Activated naive CD4-positive, alpha-beta T cell treated with Interleukin-2 at 50 U/mL for 16 hours (primary cell): ENCODE measurements around the gene ZFYVE21.

Experiments
- DNase-seq: peaks from one replicate; pipeline ENCODE4 v3.0.0-alpha.2; 2020

ZFYVE21 gene

DNA sequence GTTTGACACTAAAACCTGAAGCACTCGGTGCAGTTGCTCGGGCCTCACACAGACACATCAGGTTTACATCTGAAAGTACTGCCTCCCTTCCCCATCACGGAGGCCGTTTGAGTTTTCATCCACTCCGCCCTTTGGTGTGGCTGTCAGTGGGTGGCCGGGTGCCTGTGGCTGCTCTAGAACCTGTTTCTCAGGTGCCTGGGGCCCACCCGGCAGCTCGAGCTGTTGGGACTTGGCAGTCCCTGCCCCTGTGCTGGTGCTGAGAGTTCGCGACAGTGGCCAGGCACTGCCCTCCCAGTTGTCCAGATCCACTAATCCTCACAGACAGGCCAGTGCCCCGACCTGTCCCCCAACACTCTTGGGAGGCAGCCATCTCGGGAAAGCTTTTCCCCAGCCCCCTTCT lies 22.7 kb upstream of the ZFYVE21 start:
- no peak for DNase-seq

DNA sequence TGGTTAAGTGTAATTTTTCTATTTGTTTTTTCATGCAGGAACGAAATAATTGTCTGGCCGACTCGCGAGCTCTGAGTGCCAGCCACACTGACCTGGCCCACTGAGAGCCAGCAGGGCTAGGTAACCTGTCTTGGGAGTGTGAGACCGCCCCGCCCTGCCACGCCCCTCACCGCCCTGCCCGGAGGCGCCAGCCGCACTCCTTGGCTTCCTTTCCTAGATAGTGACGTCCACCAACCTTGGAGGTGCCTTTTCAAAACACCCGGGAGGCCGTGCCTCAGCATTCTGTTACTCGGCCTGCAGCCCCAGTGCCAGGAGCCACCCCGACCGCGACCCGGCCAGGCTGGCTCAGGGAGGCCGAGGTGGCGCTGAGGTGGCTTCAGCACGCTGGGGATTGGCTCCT lies 22.1 kb upstream of the ZFYVE21 start:
- no peak for DNase-seq

DNA sequence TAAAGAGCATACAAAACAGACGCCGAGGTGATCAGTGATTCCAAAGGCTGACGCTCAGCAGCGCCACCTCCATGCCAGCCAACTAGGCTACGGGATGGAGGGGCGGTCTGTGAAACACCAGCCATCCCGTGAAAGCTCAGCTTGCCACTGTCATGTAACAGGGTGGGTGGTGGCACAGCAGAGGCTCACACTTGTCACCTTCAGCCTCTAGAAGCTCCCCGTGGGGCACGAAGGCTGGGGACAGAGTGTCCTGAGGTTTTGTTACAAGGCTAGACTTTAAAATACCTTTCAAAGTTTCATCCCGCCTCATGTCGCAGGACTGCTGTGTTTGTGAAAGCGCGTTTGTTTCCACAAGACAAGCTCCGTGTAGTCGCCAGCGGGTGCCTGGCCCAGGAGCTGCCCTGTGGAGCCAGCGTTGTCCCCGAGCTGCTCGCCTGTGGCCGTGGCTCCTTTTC lies 21.0 kb upstream of the ZFYVE21 start:
- no peak for DNase-seq

DNA sequence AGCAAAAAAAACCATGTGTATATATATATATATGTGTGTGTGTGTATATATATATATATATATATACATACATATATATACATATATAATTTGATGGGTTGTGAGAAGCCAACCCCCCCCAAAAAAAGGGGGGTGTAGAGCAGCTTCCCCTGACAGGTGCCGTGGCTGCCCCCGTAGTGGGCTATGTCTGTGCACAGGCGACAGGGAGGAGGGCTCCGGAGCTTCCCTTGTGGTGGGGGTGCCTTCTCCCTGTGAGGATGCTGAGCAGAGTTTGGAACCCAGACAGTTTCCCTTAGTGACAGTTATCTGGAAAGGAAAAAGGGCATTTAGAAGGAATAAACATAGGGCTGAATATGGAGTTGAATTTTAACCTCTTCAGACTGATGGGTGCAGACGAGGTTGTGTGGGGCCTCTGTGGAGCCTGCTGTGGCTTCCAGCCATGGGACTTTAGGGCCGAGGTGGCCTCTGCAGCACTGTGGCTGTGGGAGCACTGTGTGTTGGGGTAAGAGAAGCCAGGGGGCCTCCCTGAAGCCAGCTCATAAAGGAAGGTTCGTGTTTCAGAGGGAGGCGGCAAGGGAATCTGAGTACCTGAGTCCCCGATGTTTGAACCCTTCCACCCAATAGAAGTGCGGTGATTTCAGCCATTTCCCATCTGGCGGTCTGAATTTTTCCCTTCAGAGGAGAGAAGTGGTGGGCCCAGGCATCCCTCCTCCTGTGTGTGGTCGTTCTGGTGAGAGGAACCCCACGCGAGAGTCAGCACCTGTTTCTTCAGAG lies 20.1 kb upstream of the ZFYVE21 start:
- no peak for DNase-seq

DNA sequence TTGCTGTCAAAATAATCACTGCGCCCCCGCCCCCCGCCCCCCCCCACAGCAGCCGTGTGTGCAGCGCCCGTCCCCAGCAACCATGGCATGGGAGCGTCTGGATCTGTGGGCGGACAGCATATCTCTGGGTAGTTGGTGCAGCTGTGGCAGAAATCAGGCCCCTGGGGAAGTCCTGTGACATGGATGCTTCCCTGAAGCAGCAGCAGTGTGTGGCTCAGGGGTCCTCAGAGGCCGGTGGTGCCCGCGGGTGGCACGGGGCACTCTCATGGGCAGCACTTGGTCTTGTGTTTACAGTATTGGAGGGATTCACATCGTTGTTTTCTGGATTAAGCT lies 19.6 kb upstream of the ZFYVE21 start:
- no peak for DNase-seq

DNA sequence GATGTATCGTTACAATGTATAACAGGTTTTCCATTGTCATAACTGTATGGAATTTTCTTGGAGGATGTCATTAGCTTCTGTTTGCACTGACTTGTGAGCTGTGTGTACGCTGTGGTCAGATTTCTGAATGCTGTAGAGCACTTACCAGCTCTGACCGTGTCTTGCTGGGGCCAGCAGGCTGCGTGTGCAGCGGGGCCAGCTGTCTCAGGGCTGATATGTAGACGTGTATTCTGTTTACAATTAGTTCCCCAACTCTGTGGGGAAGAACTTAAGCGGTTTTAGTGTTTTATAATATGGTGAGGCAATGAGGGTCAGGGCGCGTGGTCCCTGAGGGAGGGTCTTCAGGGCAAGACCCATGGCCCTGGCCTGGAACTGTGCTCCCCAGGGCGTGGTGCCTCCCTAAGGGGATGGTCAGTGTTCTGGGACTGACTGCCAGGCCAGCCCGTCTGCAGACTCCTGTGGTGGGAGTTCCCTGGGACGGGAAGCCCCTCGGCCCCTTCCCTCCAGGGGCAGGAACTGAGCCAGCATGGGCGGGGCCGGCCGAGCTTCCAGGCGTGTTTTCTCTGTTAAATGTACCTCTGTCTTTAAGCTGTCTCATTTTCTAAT lies 19.0 kb upstream of the ZFYVE21 start:
- DNase-seq, result no peak

DNA sequence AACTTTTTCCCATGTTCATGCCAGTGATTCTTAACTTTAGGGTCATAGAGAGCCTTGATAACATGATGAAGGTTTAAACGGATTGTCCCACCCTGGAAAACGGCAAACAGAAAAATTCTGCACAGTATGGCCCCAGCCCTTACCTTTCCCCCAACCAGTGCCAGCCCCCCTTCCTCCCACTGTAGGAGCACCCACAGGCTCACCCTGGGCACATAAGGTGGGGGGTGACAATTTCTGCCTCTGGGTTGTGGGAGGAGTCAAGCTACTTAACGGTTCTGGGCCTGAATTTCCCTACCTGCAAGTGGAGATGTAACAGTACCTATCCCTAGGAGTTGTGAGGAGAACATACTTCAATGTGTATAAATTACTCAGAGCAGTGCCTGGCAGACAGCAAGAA lies 18.4 kb upstream of the ZFYVE21 start:
- DNase-seq, result no peak

- DNase-seq, result no peak
Measured at GRCh38 chr14:103697603-103698379, 17.8 kb upstream of the ZFYVE21 start.

- no peak for DNase-seq
Measured at GRCh38 chr14:103698380-103699260, 17.0 kb upstream of the ZFYVE21 start.

- no peak for DNase-seq
Measured at GRCh38 chr14:103699261-103699661, 16.3 kb upstream of the ZFYVE21 start.

DNA sequence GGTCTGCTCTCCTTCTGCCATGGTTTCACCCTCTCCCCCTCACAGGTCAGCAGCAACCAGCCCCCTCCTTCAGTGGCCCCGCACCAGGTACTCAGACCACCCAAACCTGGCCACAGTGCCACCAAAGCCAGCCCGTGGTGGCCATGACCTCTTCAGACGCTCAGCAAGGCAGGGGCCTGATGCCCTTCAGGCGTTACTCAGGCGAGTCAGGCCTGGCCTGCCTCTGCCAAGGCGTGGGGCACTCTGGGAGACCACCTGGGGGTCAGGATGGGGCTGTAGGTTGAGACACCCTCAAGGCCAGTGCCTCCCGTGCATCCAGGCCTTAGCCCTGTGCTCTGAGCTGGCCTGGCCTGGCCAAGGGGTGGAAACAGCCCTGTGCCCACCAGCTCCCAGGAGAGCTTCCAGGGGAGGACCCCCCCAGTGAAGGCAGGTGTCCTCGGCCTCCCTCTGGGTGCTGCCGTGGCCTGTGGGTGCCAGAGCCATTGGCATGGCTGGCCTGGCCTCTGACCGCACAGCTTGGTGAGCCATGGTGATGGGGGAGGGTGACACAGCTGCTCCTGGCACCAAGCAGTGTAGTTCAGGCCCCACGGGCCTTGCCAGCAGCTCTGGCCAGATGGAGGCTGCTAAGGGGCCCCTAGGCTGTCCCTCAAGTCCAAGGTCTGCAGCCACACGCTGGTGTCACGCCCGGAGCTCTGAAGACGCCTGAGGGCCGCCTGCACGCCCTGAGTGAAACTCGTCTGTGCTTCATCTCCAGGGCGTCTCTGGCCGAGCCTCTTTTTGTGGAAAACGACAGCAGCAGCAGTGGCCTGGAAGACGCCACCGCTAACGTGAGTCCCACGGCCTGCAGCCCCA lies 15.5 kb upstream of the ZFYVE21 start:
- no peak for DNase-seq

GRCh38 chr14:103700753-103701490 lies 14.7 kb upstream of the ZFYVE21 start:
- no peak for DNase-seq

DNA sequence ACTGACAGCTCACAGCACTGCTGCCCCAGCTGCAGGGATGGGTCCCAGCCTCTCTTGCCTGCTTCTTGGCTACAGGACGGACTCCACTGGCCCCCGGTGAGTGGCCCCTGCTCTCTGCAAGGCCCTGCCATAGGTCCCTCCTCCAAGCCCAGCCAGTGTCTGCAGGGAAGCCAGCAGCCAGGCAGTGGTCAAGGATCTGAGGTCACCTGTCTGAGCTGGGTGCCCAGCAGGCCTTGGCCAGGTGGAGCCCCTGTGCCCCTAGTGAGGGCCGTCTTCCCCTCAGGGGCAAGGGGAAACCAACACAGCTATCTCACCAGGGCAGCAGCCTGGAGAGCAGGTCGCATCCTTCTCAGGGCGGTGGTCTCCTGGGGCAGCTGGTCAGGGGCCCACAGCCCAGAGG lies 13.5 kb upstream of the ZFYVE21 start:
- DNase-seq, result no peak

DNA sequence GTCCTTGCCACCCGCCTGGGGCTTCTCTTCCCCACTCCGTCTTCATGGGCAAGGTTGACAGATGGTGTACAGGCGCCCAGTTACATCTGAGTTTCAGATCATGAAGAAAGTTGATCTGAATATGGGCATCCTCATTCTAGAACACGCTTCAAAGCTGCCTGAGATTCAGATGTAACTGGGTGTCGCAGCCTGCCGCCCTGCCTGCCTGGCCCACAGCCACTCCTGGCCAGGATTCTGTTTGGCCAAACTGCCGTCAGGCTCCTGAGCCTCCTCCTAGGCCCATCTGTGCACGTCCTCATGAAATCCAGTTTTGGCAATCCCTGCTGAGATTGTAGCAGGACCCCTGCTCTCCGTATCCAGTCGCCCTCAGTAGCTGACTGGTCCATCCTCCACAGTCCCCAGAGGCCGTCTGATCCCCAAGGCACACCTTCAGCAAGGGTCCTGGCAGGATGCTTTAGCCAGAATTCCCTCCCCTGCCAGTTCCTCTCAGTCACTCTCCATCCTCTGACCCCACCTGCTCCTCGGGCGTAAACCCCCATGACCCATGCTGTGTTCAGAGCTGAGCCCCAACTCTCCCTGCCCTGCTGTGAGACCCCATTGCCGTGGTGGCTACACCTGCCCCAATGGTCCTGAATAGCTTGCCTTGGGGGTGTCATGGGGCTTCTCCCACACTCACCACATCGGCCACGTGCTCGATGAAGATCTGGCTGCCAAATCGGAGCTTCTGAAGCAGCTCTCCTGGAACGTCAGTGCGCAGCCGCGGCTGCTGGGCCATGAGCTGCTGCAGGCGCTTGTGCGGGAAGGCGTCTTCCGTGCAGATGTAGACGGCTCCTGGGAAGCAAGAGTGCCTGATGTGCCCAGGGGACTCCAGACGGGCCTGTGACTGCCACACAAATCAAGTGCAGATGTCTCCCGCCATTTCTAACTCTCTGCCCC lies 12.8 kb upstream of the ZFYVE21 start:
- no peak for DNase-seq

GRCh38 chr14:103703433-103704385 lies 11.9 kb upstream of the ZFYVE21 start:
- DNase-seq, result no peak

- no peak for DNase-seq
Measured at GRCh38 chr14:103704708-103705107, 10.9 kb upstream of the ZFYVE21 start.

GRCh38 chr14:103705118-103705503 lies 10.5 kb upstream of the ZFYVE21 start:
- no peak for DNase-seq

GRCh38 chr14:103705504-103706284 lies 9.9 kb upstream of the ZFYVE21 start:
- no peak for DNase-seq
